Medulla oblongata (tissue), 1 donor: ENCODE results near the gene NUFIP1.
"Not testable (repeated sequence)": the region's sequence is repeated elsewhere in the genome, so short reads cannot be mapped to it uniquely, and the experiment has no call there.

Experiments
- DNase-seq: peaks from one replicate; pipeline ENCODE4 v3.0.0-alpha.2; 2015; ENCODE audit errors: extremely low spot score

Gene NUFIP1

GRCh38 chr13:44969551-44970484, 19.5 kb downstream of the NUFIP1 start:
- peak; percentile 85 for DNase-seq

- no peak for DNase-seq
Observed at GRCh38 chr13:44968434-44968815, 20.8 kb downstream of the NUFIP1 start.

- no peak for DNase-seq
Observed at GRCh38 chr13:44967704-44968433, 21.4 kb downstream of the NUFIP1 start.

- DNase-seq: no peak
Observed at GRCh38 chr13:44961997-44962396, 27.3 kb downstream of the NUFIP1 start.

GRCh38 chr13:44955406-44955805, 33.9 kb downstream of the NUFIP1 start:
- peak; percentile 37 for DNase-seq

GRCh38 chr13:44954224-44954623, 35.0 kb downstream of the NUFIP1 start:
- DNase-seq: no peak

GRCh38 chr13:44952671-44953070, 36.6 kb downstream of the NUFIP1 start:
- no peak for DNase-seq

- DNase-seq: no peak
Observed at GRCh38 chr13:44951184-44951583, 38.1 kb downstream of the NUFIP1 start.

- DNase-seq: not testable (repeated sequence)
Observed at GRCh38 chr13:44943411-44943810, 45.9 kb downstream of the NUFIP1 start.

- no peak for DNase-seq
Observed at GRCh38 chr13:44938854-44939253, 50.4 kb downstream of the NUFIP1 start.

- DNase-seq: no peak
Observed at GRCh38 chr13:44936246-44936645, 53.0 kb downstream of the NUFIP1 start.

GRCh38 chr13:44934724-44935123, 54.5 kb downstream of the NUFIP1 start:
- no peak for DNase-seq

- no peak for DNase-seq
Observed at GRCh38 chr13:44932850-44933251, 56.4 kb downstream of the NUFIP1 start.

GRCh38 chr13:44932171-44932849, 57.0 kb downstream of the NUFIP1 start:
- no peak for DNase-seq

- peak; percentile 22 for DNase-seq
Observed at GRCh38 chr13:44930963-44931623, 58.2 kb downstream of the NUFIP1 start.

- DNase-seq: no peak
Observed at GRCh38 chr13:44930280-44930679, 59.0 kb downstream of the NUFIP1 start.

- no peak for DNase-seq
Observed at GRCh38 chr13:44929692-44930091, 59.6 kb downstream of the NUFIP1 start.

GRCh38 chr13:44927968-44928367, 61.3 kb downstream of the NUFIP1 start:
- DNase-seq: peak; percentile 7

- peak; percentile 15 for DNase-seq
Observed at GRCh38 chr13:44921931-44922758, 67.1 kb downstream of the NUFIP1 start.

GRCh38 chr13:44921246-44921877, 67.9 kb downstream of the NUFIP1 start:
- no peak for DNase-seq
